GM23338 (cell line): ENCODE data around the gene OR1J4.

Source experiments
- EZH2 ChIP-seq: fragments of 200-600 bp; sonication (generic); IDR thresholded peaks from one replicate; pipeline ENCODE4 v1.8.0; 2017; ENCODE audit warnings: antibody characterized with exemption, mild to moderate bottlenecking, low read depth; ENCODE audit not compliant: unreplicated experiment
- EZH2phosphoT487 ChIP-seq: fragments of 200-600 bp; sonication (generic); IDR thresholded peaks from one replicate; pipeline ENCODE4 v1.8.1; 2018; ENCODE audit warnings: antibody characterized with exemption; ENCODE audit not compliant: unreplicated experiment
- POLR2AphosphoS5 ChIP-seq: IDR thresholded peaks from 2 replicates; pipeline ENCODE4 v1.6.1; 2016; ENCODE audit warnings: antibody characterized with exemption, low read depth
- TF ChIP-seq, protein P1 (sequence below), 2 experiments: fragments of 200-600 bp in 1 of 2; sonication (generic) in 1 of 2; conservative IDR thresholded peaks; 2 replicates each; pipeline versions ENCODE4 v1.5.1 to v1.6.1; 2016 to 2017; ENCODE audit warnings: antibody characterized with exemption in 2 of 2, low read depth in 2 of 2, mild to moderate bottlenecking in 2 of 2, moderate library complexity in 1 of 2
- TF ChIP-seq, protein P2 (sequence below): IDR thresholded peaks from one replicate; pipeline ENCODE4 v1.6.1; 2018; ENCODE audit warnings: antibody characterized with exemption; ENCODE audit not compliant: unreplicated experiment

DNA sequence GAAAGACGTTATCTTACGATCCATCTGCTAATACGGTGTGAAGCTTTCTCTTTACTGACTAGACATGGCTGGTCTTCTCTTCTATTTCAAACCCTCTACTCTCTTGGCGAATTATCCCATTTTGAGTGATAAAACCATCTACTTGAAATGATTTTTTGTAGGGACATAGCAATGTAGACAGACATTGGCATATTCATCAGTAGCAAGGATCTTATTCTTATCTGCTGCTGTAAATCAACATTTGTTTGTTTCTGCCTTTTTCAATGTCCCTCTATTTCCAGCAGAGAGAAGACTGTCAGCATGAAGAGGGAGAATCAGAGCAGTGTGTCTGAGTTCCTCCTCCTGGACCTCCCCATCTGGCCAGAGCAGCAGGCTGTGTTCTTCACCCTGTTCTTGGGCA lies at the start of gene OR1J4:
- TF ChIP-seq, protein P1, sequence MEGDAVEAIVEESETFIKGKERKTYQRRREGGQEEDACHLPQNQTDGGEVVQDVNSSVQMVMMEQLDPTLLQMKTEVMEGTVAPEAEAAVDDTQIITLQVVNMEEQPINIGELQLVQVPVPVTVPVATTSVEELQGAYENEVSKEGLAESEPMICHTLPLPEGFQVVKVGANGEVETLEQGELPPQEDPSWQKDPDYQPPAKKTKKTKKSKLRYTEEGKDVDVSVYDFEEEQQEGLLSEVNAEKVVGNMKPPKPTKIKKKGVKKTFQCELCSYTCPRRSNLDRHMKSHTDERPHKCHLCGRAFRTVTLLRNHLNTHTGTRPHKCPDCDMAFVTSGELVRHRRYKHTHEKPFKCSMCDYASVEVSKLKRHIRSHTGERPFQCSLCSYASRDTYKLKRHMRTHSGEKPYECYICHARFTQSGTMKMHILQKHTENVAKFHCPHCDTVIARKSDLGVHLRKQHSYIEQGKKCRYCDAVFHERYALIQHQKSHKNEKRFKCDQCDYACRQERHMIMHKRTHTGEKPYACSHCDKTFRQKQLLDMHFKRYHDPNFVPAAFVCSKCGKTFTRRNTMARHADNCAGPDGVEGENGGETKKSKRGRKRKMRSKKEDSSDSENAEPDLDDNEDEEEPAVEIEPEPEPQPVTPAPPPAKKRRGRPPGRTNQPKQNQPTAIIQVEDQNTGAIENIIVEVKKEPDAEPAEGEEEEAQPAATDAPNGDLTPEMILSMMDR (conservative IDR thresholded peaks at IDR 0.05; ENCODE audit: low read depth in 2 of 2): no peak
- TF ChIP-seq POLR2AphosphoS5: no peak
- TF ChIP-seq, protein P2, sequence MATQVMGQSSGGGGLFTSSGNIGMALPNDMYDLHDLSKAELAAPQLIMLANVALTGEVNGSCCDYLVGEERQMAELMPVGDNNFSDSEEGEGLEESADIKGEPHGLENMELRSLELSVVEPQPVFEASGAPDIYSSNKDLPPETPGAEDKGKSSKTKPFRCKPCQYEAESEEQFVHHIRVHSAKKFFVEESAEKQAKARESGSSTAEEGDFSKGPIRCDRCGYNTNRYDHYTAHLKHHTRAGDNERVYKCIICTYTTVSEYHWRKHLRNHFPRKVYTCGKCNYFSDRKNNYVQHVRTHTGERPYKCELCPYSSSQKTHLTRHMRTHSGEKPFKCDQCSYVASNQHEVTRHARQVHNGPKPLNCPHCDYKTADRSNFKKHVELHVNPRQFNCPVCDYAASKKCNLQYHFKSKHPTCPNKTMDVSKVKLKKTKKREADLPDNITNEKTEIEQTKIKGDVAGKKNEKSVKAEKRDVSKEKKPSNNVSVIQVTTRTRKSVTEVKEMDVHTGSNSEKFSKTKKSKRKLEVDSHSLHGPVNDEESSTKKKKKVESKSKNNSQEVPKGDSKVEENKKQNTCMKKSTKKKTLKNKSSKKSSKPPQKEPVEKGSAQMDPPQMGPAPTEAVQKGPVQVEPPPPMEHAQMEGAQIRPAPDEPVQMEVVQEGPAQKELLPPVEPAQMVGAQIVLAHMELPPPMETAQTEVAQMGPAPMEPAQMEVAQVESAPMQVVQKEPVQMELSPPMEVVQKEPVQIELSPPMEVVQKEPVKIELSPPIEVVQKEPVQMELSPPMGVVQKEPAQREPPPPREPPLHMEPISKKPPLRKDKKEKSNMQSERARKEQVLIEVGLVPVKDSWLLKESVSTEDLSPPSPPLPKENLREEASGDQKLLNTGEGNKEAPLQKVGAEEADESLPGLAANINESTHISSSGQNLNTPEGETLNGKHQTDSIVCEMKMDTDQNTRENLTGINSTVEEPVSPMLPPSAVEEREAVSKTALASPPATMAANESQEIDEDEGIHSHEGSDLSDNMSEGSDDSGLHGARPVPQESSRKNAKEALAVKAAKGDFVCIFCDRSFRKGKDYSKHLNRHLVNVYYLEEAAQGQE: no peak
- TF ChIP-seq EZH2phosphoT487: no peak
- TF ChIP-seq EZH2: no peak
